Muscle layer of colon (tissue), 2 donors: ENCODE results near the gene ST3GAL3.
"Not testable (repeated sequence)": the region's sequence is repeated elsewhere in the genome, so short reads cannot be mapped to it uniquely, and the experiment has no call there.

Experiments used
- H3K27ac ChIP-seq: one replicate; pipeline ENCODE4 v1.7.0; 2013; ENCODE audit warnings: low read depth, mild to moderate bottlenecking, low read length, moderate library complexity
- H3K27me3 ChIP-seq, 2 donors: one replicate each; pipeline ENCODE4 v1.7.0; 2013; ENCODE audit warnings: low read length in 2 of 2, mild to moderate bottlenecking in 2 of 2; ENCODE audit not compliant: insufficient read depth in 2 of 2, control insufficient read depth in 1 of 2
- H3K36me3 ChIP-seq: one replicate; pipeline ENCODE4 v1.7.0; 2013; ENCODE audit warnings: mild to moderate bottlenecking, low read length; ENCODE audit not compliant: insufficient read depth
- H3K4me1 ChIP-seq: one replicate; pipeline ENCODE4 v1.7.0; 2013; ENCODE audit warnings: mild to moderate bottlenecking, low read length; ENCODE audit not compliant: insufficient read depth
- H3K4me3 ChIP-seq, 2 donors: one replicate each; pipeline ENCODE4 v1.7.0; 2013; ENCODE audit warnings: low read length in 2 of 2, low read depth in 1 of 2, mild to moderate bottlenecking in 1 of 2, moderate library complexity in 1 of 2
- H3K9ac ChIP-seq: one replicate; pipeline ENCODE4 v1.7.0; 2013; ENCODE audit warnings: low read length
- H3K9me3 ChIP-seq: one replicate; pipeline ENCODE4 v1.7.0; 2013; ENCODE audit warnings: mild to moderate bottlenecking, low read length
- donor health status: abdominal sarcoma.
- donor health status: Adenocarcinoma of cecum.

ST3GAL3 gene

GRCh38 chr1:43777916-43778315, 70.6 kb downstream of the ST3GAL3 start:
- H3K4me3 ChIP-seq, H3K9me3 ChIP-seq, H3K27me3 ChIP-seq, H3K9ac ChIP-seq, H3K36me3 ChIP-seq, H3K4me1 ChIP-seq, H3K27ac ChIP-seq: not testable (repeated sequence)

DNA sequence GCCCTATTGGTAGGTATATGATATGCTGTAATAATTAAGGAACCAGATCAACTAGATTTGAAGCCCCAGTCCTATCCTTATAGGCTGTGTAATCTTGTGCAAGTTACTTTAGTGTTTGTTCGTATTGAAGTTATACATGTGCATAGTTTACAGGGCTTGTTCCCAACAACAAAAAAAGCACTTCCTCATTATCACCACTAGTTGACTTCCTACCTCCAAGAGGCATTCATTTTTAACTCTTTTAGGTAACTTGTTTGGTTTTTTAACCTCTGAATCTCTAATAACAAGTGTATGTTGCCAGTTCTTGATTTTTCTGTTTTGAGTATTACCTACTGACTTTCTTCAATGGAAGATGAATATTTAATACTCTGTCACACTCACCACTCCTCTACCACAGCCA, 71.9 kb downstream of the ST3GAL3 start:
- H3K27me3 ChIP-seq: no peaks in the 10 kb centered on the region
- no peak overlapping the region for H3K9ac ChIP-seq
- H3K36me3 ChIP-seq: peaks cover 6% of the 10 kb centered on the region
- no peak overlapping the region for H3K27ac ChIP-seq
- no peaks in the 10 kb centered on the region for H3K9me3 ChIP-seq
- peaks cover 4% of the 10 kb centered on the region for H3K4me1 ChIP-seq
- no peak overlapping the region for H3K4me3 ChIP-seq

GRCh38 chr1:43779805-43780403, 72.6 kb downstream of the ST3GAL3 start:
- Histone ChIP-seq H3K27ac (no peak overlapping the region), H3K36me3 (peaks cover under 1% of the 10 kb centered on the region), H3K4me1 (peaks cover 4% of the 10 kb centered on the region), H3K27me3 (no peaks in the 10 kb centered on the region), H3K9me3 (no peaks in the 10 kb centered on the region), H3K9ac (no peak overlapping the region), H3K4me3 (no peak overlapping the region)

GRCh38 chr1:43781574-43781973, 74.2 kb downstream of the ST3GAL3 start:
- Histone ChIP-seq H3K36me3 (no peaks in the 10 kb centered on the region), H3K27ac (no peak overlapping the region), H3K4me1 (peaks cover 4% of the 10 kb centered on the region)

DNA sequence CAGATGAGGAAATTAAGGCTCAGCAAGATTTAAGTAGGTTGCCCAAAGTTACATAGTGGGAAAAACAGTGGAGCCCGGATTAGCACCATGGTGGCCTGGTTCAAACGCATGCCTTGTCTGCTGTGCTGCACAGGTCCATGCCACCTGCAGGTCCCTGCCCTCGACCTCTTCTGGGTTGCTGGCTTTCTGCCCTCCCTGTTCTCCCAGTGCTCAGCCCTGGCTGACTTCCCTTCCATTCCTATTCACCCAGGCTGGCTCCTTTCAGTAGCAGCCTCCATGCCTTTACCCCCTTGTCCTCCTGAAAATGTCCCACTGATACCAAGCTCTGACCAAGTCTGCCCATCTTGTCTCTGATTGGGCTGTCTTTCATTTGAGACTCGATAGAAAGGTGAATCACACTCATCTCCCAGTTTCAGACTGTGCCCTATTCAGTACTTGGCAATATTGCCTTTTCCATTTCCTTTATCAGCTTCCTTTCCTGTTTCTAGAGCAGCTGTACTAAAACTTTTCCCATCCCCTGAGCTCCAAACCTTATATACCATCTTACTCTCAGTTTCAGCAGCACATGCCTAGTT, 75.8 kb downstream of the ST3GAL3 start:
- H3K4me3 ChIP-seq: no peak overlapping the region
- H3K9me3 ChIP-seq: no peaks in the 10 kb centered on the region
- H3K36me3 ChIP-seq: no peaks in the 10 kb centered on the region
- H3K4me1 ChIP-seq: peaks cover 14% of the 10 kb centered on the region
- H3K27me3 ChIP-seq: no peaks in the 10 kb centered on the region
- no peak overlapping the region for H3K9ac ChIP-seq
- H3K27ac ChIP-seq: no peak overlapping the region

More at GRCh38 chr1:43781574-43781973, 74.2 kb downstream of the ST3GAL3 start:
- Histone ChIP-seq H3K27me3 (no peaks in the 10 kb centered on the region), H3K9ac (no peak overlapping the region), H3K4me3 (no peak overlapping the region), H3K9me3 (no peaks in the 10 kb centered on the region)

- Histone ChIP-seq H3K27ac (no peak overlapping the region), H3K4me3 (no peak overlapping the region)
Measured at GRCh38 chr1:43783671-43784205, 76.4 kb downstream of the ST3GAL3 start.

GRCh38 chr1:43786201-43786958, 79.0 kb downstream of the ST3GAL3 start:
- Histone ChIP-seq H3K27ac (no peak overlapping the region), H3K9me3 (no peaks in the 10 kb centered on the region), H3K27me3 (no peaks in the 10 kb centered on the region), H3K36me3 (no peaks in the 10 kb centered on the region), H3K4me3 (no peak overlapping the region), H3K9ac (no peak overlapping the region), H3K4me1 (peaks cover 14% of the 10 kb centered on the region)

More at GRCh38 chr1:43783671-43784205, 76.4 kb downstream of the ST3GAL3 start:
- Histone ChIP-seq H3K9ac (no peak overlapping the region), H3K27me3 (no peaks in the 10 kb centered on the region), H3K36me3 (no peaks in the 10 kb centered on the region), H3K4me1 (peaks cover 14% of the 10 kb centered on the region), H3K9me3 (no peaks in the 10 kb centered on the region)

GRCh38 chr1:43786960-43787359, 79.6 kb downstream of the ST3GAL3 start:
- Histone ChIP-seq H3K4me1 (peaks cover 14% of the 10 kb centered on the region), H3K9ac (no peak overlapping the region), H3K27me3 (no peaks in the 10 kb centered on the region), H3K4me3 (no peak overlapping the region), H3K36me3 (no peaks in the 10 kb centered on the region), H3K27ac (no peak overlapping the region), H3K9me3 (no peaks in the 10 kb centered on the region)

DNA sequence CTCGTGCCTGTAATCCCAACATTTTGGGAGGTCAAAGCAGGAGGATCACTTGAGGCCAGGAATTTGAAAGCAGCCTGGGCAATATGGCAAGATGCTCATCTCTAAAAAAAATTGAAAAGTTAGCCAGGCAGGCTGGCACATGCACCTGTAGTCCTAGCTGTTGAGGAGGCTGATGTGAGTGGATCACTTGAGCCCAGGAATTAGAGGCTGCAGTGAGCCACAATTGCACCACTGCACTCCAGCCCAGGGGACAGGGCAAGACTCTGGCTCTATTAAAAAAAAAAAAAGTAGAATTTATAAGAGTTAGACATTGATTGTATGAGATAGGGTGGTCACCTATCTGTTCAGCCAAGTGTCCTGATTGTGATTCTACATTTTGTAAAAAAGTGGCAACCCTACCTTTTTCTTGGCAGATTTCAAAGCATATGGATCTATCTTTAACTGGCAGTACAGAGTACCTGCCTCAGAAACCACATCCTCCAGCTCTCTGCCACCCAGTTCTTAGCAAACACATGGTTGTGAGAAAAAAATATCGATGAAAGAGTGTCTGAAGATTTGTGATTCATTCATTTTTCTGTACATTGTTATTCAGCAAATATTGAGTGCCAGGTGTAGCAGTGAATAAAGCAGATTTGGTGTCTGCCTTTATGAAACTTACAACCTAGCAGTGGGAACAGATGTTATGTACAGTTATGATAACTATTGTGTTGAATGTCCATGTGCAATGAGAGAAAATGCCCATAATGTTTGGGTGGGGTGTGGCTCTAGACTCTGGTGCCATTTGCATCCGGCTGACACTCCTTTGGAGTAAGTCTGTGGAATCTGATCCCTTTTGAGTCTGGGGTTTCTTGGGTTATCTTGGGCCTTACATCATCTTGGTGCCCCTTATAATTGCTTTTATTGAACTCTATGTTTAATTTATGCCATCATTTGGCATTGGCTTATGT, 82.5 kb downstream of the ST3GAL3 start:
- no peak overlapping the region for H3K4me3 ChIP-seq
- no peak overlapping the region for H3K9ac ChIP-seq
- H3K27me3 ChIP-seq: no peaks in the 10 kb centered on the region
- H3K9me3 ChIP-seq: no peaks in the 10 kb centered on the region
- peaks cover 9% of the 10 kb centered on the region for H3K4me1 ChIP-seq
- peaks cover 7% of the 10 kb centered on the region for H3K36me3 ChIP-seq
- H3K27ac ChIP-seq: no peak overlapping the region

DNA sequence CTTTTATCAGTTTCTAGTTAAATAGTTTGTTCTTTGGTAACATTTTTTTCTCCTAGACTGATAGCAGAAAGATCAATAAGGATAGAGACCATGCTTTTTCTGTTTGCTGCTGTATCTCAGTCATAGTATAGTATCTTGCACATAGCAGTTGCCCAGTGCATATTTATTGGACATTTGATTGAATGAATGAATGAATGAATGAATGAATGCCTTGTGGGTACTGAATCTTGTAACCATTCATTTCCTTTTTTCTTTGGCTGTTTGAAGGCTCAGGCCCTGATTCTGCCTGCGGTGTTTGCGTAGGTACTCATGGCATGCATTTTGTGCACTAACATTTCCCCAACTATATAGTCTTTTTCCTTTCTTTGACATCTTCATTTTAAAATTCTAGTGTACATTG, 83.9 kb downstream of the ST3GAL3 start:
- Histone ChIP-seq H3K4me1 (peaks cover 9% of the 10 kb centered on the region), H3K9me3 (no peaks in the 10 kb centered on the region), H3K27me3 (no peaks in the 10 kb centered on the region), H3K9ac (no peak overlapping the region), H3K36me3 (peaks cover 7% of the 10 kb centered on the region), H3K4me3 (no peak overlapping the region), H3K27ac (no peak overlapping the region)

DNA sequence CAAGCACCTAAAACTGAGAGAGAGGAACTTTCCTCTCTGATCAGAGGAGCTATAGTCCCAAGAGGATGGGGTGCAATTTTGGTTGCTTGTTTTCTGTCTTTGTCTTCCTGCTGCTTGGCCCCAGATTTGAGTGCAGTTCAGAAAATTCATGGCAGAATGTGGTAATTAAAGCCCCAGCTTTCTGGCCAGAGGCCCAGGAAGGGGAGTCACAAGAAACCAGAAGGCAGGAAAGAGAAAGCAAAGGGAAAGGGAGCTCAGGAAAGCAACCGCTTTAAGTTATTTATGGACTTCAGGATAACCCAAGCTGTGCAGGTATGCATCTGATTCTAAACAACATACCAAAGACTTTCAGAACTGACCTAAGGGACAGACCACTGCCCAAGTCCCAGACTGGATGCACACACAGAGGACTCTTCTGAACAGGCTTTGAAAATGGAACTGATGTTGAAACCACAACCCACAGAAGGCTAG, 88.8 kb downstream of the ST3GAL3 start:
- Histone ChIP-seq H3K36me3 (peaks cover 7% of the 10 kb centered on the region), H3K4me1 (no peaks in the 10 kb centered on the region), H3K9me3 (no peaks in the 10 kb centered on the region), H3K4me3 (no peak overlapping the region), H3K9ac (no peak overlapping the region), H3K27me3 (no peaks in the 10 kb centered on the region), H3K27ac (no peak overlapping the region)
